ENCODE data around the gene GPR153. TPM values are rescaled to one million over a fixed set of nuclear protein-coding genes. Genes with fewer than 3 reads are reported as not detected.

Gene GPR153
- polyA plus RNA-seq, 1 experiment: 4.7 TPM

DNA sequence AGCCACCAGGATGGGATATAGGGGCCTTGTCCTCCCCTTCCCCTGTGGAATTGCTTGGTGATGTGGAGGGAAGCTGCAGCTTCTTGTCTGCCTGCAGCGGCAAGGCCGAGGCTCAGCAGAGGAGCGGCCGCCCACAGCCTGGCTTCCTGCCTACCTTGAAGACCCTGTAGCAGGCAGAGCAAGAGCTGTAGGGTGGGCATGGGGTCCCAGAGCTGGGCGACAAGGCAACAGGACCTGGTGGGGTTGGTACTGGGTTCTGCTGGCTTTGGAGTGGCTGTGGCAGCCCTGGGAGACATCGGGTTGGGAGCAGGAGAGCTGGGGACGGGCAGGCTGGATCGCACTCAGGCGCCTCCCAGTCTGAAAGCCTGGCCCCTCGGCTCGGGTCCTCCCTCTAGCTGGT, 5.7 kb upstream of the GPR153 start:
- Histone ChIP-seq H3K27me3 (ENCODE audit: control insufficient read depth, insufficient read depth, low read length) (no peaks in the 10 kb centered on the region), H3K9me3 (ENCODE audit: control insufficient read depth, insufficient read depth, low read length) (no peaks in the 10 kb centered on the region; the same call in 1 of the 2 replicates), H3K27ac (ENCODE audit: low read depth, low read length) (no peak overlapping the region), H3K4me3 (ENCODE audit: low read depth, low read length) (no peak overlapping the region)
- TF ChIP-seq, protein P1, sequence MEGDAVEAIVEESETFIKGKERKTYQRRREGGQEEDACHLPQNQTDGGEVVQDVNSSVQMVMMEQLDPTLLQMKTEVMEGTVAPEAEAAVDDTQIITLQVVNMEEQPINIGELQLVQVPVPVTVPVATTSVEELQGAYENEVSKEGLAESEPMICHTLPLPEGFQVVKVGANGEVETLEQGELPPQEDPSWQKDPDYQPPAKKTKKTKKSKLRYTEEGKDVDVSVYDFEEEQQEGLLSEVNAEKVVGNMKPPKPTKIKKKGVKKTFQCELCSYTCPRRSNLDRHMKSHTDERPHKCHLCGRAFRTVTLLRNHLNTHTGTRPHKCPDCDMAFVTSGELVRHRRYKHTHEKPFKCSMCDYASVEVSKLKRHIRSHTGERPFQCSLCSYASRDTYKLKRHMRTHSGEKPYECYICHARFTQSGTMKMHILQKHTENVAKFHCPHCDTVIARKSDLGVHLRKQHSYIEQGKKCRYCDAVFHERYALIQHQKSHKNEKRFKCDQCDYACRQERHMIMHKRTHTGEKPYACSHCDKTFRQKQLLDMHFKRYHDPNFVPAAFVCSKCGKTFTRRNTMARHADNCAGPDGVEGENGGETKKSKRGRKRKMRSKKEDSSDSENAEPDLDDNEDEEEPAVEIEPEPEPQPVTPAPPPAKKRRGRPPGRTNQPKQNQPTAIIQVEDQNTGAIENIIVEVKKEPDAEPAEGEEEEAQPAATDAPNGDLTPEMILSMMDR (IDR thresholded peaks at IDR 0.05; ENCODE audit: low read depth, low read length): no peak
- no peak for DNase-seq (ENCODE audit: low read depth, low spot score)
- POLR2A ChIA-PET: no interaction called here
- CTCF ChIA-PET: interaction anchor here (0.5 to 1.5 kb wide), 4 partner anchors 20 to 128 kb away, joined by 3 to 4 read pairs (median 3); no protein-coding TSS in a partner anchor

DNA sequence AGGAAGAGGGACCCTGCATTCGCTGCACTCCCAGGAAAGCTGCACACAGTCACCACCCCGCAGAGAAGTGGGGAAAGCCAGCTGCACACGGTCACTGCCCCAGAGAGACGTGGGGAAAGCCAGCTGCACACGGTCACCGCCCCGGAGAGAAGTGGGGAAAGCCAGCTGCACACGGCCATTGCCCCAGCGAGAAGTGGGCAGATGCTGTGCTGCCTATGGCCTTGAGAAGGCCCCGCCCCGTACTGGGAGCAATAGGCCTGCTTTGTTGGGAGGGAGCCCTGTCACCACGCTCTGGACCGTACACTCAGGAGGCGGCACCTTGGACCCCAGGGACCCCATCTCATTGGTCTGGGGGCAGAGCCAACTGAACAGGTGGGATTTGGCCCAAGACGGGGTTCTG, 4.3 kb upstream of the GPR153 start:
- POLR2A ChIA-PET: no interaction called here

DNA sequence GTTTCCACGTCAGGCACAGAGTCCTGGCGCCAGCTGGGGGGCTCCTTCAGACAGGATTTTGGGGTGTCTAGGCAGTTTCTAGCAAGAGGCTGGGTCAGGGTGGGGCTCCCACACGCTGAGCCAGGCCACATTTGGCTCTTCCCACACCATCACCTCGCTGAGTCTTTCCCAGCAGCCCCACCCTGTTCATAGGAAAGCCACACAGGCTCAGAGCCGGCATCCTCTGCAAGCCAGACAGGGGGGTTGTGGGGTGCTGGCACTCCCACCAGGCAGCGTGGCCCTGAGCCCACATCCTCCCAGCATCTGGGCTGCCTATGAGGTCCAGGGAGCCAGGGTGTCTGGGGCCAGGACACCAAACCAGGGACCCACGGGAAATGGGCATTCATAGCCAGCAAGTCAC, 2.8 kb upstream of the GPR153 start:
- DNase-seq (ENCODE audit: low read depth, low spot score): no peak
- CTCF ChIA-PET: no interaction called here
- H3K9me3 ChIP-seq (ENCODE audit: control insufficient read depth, insufficient read depth, low read length): no peaks in the 10 kb centered on the region
- H3K4me3 ChIP-seq (ENCODE audit: low read depth, low read length): no peak overlapping the region
- H3K27me3 ChIP-seq (ENCODE audit: control insufficient read depth, insufficient read depth, low read length): no peaks in the 10 kb centered on the region
- POLR2A ChIA-PET: no interaction called here
- no peak overlapping the region for H3K27ac ChIP-seq (ENCODE audit: low read depth, low read length)
- TF ChIP-seq, protein P1 (IDR thresholded peaks at IDR 0.05; ENCODE audit: low read depth, low read length): no peak

More for the DNA sequence above, 4.3 kb upstream of the GPR153 start:
- no peak for DNase-seq (ENCODE audit: low read depth, low spot score)
- CTCF ChIA-PET: interaction anchor here (0.7 kb wide), 1 partner anchor 20 kb away, joined by 3 read pairs; no protein-coding TSS in a partner anchor
- no peaks in the 10 kb centered on the region for H3K27me3 ChIP-seq (ENCODE audit: control insufficient read depth, insufficient read depth, low read length)
- H3K27ac ChIP-seq (ENCODE audit: low read depth, low read length): no peak overlapping the region
- no peaks in the 10 kb centered on the region for H3K9me3 ChIP-seq (ENCODE audit: control insufficient read depth, insufficient read depth, low read length)
- TF ChIP-seq, protein P1 (IDR thresholded peaks at IDR 0.05; ENCODE audit: low read depth, low read length): no peak
- no peak overlapping the region for H3K4me3 ChIP-seq (ENCODE audit: low read depth, low read length)

DNA sequence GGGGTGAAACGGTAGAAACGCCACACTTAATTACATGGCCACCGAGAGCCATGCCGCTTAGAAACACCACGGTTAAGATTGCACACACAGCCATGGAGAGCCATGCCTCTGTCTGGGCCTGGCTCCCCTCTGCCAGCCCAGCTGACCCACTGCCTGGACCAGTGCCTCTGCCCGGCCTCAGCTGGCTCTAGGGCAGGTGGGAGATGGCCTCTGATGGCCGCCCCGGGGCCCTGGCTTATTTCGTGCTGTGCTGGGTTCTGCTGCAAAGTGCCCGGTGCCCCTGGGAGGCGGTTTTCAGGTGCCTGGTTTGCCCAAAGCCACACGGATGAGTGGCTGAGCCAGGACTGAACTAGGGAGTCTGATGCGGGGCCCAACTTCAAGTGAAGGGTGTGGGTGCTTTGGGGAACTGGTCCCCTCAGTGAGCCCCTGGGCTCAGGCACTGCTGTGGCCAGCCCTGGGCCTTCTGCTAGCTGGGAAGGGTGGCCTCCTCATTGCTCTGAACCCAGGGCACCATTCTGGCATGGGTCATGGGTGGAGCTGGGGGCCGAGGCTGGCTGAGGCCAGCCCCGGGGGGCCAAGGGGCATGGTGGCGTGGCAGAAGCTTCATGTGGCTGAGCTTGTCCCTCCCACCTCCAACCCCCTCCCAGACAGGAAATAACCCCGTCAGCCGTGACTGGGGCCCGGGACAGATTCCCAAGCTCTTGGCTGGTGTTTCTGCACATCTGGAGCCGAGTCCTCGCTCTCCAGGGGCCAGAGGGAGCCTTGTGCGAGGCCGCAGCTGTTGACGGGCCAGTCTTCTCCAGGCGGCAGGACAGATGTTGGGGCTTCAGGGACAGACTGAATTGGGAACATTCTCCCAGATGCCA, 1.9 kb upstream of the GPR153 start:
- Histone ChIP-seq H3K27ac (ENCODE audit: low read depth, low read length) (no peak overlapping the region), H3K9me3 (ENCODE audit: control insufficient read depth, insufficient read depth, low read length) (no peaks in the 10 kb centered on the region), H3K27me3 (ENCODE audit: control insufficient read depth, insufficient read depth, low read length) (no peaks in the 10 kb centered on the region), H3K4me3 (ENCODE audit: low read depth, low read length) (no peak overlapping the region)
- TF ChIP-seq, protein P1 (IDR thresholded peaks at IDR 0.05; ENCODE audit: low read depth, low read length): no peak
- no peak for DNase-seq (ENCODE audit: low read depth, low spot score)
- CTCF ChIA-PET: interaction anchor here (1.6 kb wide), 1 partner anchor 16 kb away, joined by 8 read pairs; no protein-coding TSS in a partner anchor
- POLR2A ChIA-PET: interaction anchor here (0.6 kb wide), 2 partner anchors 56 to 170 kb away, joined by 3 to 5 read pairs; no protein-coding TSS in a partner anchor

DNA sequence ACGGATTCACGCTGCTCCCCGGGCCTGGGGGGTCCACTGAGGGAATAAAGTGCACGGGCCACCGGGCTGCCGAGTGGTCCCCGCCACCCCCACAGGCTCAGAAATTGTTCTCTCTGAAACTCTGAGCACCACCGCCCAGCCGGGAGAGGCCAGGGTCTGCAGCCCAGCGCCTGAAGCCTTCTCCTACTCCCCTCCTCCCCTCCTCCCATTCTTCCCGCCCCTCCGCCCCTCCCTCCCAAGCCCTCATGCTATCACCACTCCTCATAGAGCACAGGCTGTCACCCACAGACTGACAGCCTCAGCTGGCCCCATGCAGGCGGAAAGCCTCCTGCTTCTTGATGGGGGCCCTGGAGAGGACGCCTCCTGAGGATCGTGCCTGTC, 707 bp upstream of the GPR153 start:
- TF ChIP-seq, protein P1 (IDR thresholded peaks at IDR 0.05; ENCODE audit: low read depth, low read length): no peak
- Histone ChIP-seq H3K4me3 (ENCODE audit: low read depth, low read length) (peak overlapping the region; percentile 49), H3K27ac (ENCODE audit: low read depth, low read length) (no peak overlapping the region), H3K27me3 (ENCODE audit: control insufficient read depth, insufficient read depth, low read length) (no peaks in the 10 kb centered on the region), H3K9me3 (ENCODE audit: control insufficient read depth, insufficient read depth, low read length) (no peaks in the 10 kb centered on the region; the same call in 1 of the 2 replicates)
- ChIA-PET POLR2A (interaction anchor here (1.4 kb wide), 1 partner anchor 13 kb away, joined by 4 read pairs; no protein-coding TSS in a partner anchor), CTCF (interaction anchor here (1.0 kb wide), 1 partner anchor 15 kb away, joined by 3 read pairs; no protein-coding TSS in a partner anchor)
- no peak for DNase-seq (ENCODE audit: low read depth, low spot score)
